Left ventricle myocardium inferior (tissue), 1 donor: ENCODE results near the gene REEP1. TPM values are rescaled to one million over a fixed set of nuclear protein-coding genes. Genes with fewer than 3 reads are reported as not detected.

Experiments
- DNase-seq: peaks from one replicate; pipeline ENCODE4 v3.0.0-alpha.2; 2020
- H3K27ac ChIP-seq: fragments of 200-600 bp; replicated peaks from 2 replicates; pipeline ENCODE4 v1.8.0; 2021
- H3K27me3 ChIP-seq: fragments of 200-600 bp; 2 replicates; pipeline ENCODE4 v1.8.0; 2021; ENCODE audit warnings: low read depth
- H3K36me3 ChIP-seq: fragments of 200-600 bp; 2 replicates; pipeline ENCODE4 v1.8.0; 2021
- H3K4me1 ChIP-seq: fragments of 200-600 bp; 2 replicates; pipeline ENCODE4 v1.8.0; 2021
- H3K4me3 ChIP-seq: fragments of 200-600 bp; 2 replicates; pipeline ENCODE4 v1.8.0; 2021; ENCODE audit warnings: mild to moderate bottlenecking, moderate library complexity
- H3K9me3 ChIP-seq: fragments of 200-600 bp; replicated peaks from 2 replicates; pipeline ENCODE4 v1.8.0; 2021
- CTCF ChIP-seq: fragments of 200-600 bp; IDR thresholded peaks from 2 replicates; pipeline ENCODE4 v1.8.0; 2021; ENCODE audit warnings: antibody characterized with exemption, mild to moderate bottlenecking, borderline replicate concordance
- intact Hi-C: fragments of 100-400 bp; cut with micrococcal nuclease; formaldehyde crosslinking; loops from one replicate; pipeline ENCODE4 v1.11.0; 2022
- long read RNA-seq: library from polyadenylated mRNA; unstranded; transcript quantifications from one replicate; pipeline ENCODE4 v2.0.0, GENCODE V29; 2021
- total RNA-seq: library from RNA; stranded (reverse); fragmentation: NEBNext Ultra II Directional; extraction: Animal tissue kit (Norgen Biotek cat#: 25700); gene quantifications from one replicate; pipeline ENCODE4 v1.2.1, GENCODE V29; 2021
- donor health status: DM: no; HTN: yes; CAD: no; lungs with severe emphysema.

REEP1 gene
- 30.2 TPM for total RNA-seq
- long read RNA-seq, transcript REEP1-208 (9 exons, 1,702 nt): major isoform, 31 of 62 reads
- long read RNA-seq, partial matches to known transcripts: 4 of 62 reads
- long read RNA-seq, other reads (novel, unspliced or antisense): 24 of 62 reads

GRCh38 chr2:86337244-86337835 is at the start of gene REEP1:
REEP1 (minus strand) TSS chr2:86337626; CDS start chr2:86337510, 116 bp downstream.
- intact Hi-C loops: no loop called here
- no peak for TF ChIP-seq CTCF
- Histone ChIP-seq H3K4me1 (peaks cover 31% of the 10 kb centered on the region), H3K27ac (peak within 1 kb of the TSS; percentile 89), H3K36me3 (no peaks in the 10 kb centered on the region), H3K4me3 (peak within 1 kb of the TSS; percentile 76), H3K27me3 (peaks cover 54% of the 10 kb centered on the region), H3K9me3 (peaks cover 16% of the 10 kb centered on the region)
- peak; percentile 40 for DNase-seq

- peak overlapping the region; percentile 45 for H3K27ac ChIP-seq
- H3K36me3 ChIP-seq: no peaks in the 10 kb centered on the region
Measured at GRCh38 chr2:86383844-86384243, 46.4 kb upstream of the REEP1 start.

GRCh38 chr2:86382698-86383097 is 45.3 kb upstream of the REEP1 start:
- no peak for TF ChIP-seq CTCF
- Histone ChIP-seq H3K27ac (peak overlapping the region; percentile 45), H3K4me1 (peaks cover 21% of the 10 kb centered on the region), H3K36me3 (no peaks in the 10 kb centered on the region), H3K9me3 (no peaks in the 10 kb centered on the region), H3K27me3 (no peaks in the 10 kb centered on the region), H3K4me3 (no peak overlapping the region)
- intact Hi-C loops: no loop called here
- DNase-seq: no peak

More at GRCh38 chr2:86383844-86384243, 46.4 kb upstream of the REEP1 start:
- Histone ChIP-seq H3K4me3 (no peak overlapping the region), H3K9me3 (no peaks in the 10 kb centered on the region), H3K4me1 (peaks cover 21% of the 10 kb centered on the region), H3K27me3 (no peaks in the 10 kb centered on the region)
- no peak for TF ChIP-seq CTCF
- no peak for DNase-seq
- intact Hi-C loops: no loop called here

GRCh38 chr2:86382108-86382507 is 44.7 kb upstream of the REEP1 start:
- Histone ChIP-seq H3K27me3 (no peaks in the 10 kb centered on the region), H3K9me3 (peaks cover 4% of the 10 kb centered on the region), H3K27ac (peak overlapping the region; percentile 45), H3K36me3 (no peaks in the 10 kb centered on the region), H3K4me3 (no peak overlapping the region), H3K4me1 (peaks cover 21% of the 10 kb centered on the region)
- DNase-seq: no peak
- intact Hi-C loops: no loop called here
- TF ChIP-seq CTCF: no peak

- H3K27me3 ChIP-seq: no peaks in the 10 kb centered on the region
- no peaks in the 10 kb centered on the region for H3K36me3 ChIP-seq
- peaks cover 14% of the 10 kb centered on the region for H3K4me1 ChIP-seq
- DNase-seq: no peak
- intact Hi-C loops: no loop called here
- no peak overlapping the region for H3K27ac ChIP-seq
- peaks cover 4% of the 10 kb centered on the region for H3K9me3 ChIP-seq
- TF ChIP-seq CTCF: no peak
- H3K4me3 ChIP-seq: no peak overlapping the region
Measured at GRCh38 chr2:86378469-86378868, 41.0 kb upstream of the REEP1 start.
